Measurements from ENCODE around the gene ATL2. TPM values are rescaled to one million over a fixed set of nuclear protein-coding genes. Genes with fewer than 3 reads are reported as not detected.

Gene ATL2
- 66.5 and 72.4 TPM in 2 replicates for total RNA-seq
- 28.0 and 30.1 TPM in 2 replicates for polyA plus RNA-seq

DNA sequence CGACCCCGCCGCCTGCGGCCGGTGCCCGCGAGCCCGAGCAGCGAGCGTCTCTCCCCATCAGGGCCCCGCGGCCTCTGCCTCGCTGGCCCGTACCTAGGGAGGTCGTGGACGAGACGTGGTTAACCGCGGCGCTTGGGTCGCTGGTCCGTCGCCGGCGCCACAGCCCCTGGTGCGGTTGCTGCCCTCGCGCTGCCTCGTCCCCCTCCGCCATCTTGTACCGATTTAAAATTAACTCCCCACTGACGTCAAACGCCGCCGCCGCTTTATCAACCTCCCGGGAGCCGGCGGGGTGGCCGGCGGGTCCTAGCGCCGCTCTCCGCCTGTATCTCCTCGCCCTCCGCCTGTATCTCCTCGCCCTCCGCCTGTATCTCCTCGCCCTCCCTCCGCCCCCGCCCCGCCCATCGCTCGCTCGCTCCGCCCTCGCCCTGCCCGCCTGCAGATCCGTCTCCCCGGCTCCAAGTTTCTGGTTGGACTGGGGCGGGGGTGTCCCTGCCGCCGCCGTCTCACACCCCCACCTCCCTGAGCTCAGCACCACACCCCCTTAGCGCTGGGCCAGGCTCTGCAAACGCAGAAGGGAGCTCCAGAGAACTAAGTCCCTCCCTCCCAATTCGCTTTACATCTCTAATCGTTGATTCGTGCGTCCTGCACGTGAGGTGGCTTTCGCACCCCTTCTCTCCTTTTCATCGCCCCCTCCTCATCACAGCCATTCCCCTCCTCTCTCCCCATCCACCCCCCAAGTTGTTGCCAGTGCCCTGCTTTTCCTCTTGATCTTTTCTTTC is at the start of gene ATL2:
Gene ATL2, minus strand, starts transcription at position 224 of the 779 bp plus-strand sequence. Its CDS starts 13 bp downstream, at position 211.
- Histone ChIP-seq H3K4me3 (peak within 1 kb of the TSS; percentile 96), H3K4me1 (ENCODE audit: insufficient read depth) (peaks cover 9% of the 10 kb centered on the region), H3K9me3 (ENCODE audit: low read depth) (no peaks in the 10 kb centered on the region), H3K4me2 (peak within 1 kb of the TSS; percentile 84), H3K27ac (peak within 1 kb of the TSS; percentile 100), H3K36me3 (replicated peaks; ENCODE audit: insufficient read depth, low read depth) (no peaks in the 10 kb centered on the region), H4K20me1 (ENCODE audit: insufficient read depth, poor library complexity, severe bottlenecking) (peaks cover 29% of the 10 kb centered on the region), H2AFZ (peak within 1 kb of the TSS; percentile 88), H3K27me3 (no peaks in the 10 kb centered on the region), H3K79me2 (peaks cover 43% of the 10 kb centered on the region), H3K9me2 (replicated peaks; ENCODE audit: insufficient read depth) (no peaks in the 10 kb centered on the region)
- WGBS (ENCODE audit: low lambda C conversion rate, missing lambda C conversion rate), result 1% methylated on average over 40 of the region's 73 CpGs
- TF ChIP-seq, protein P1, sequence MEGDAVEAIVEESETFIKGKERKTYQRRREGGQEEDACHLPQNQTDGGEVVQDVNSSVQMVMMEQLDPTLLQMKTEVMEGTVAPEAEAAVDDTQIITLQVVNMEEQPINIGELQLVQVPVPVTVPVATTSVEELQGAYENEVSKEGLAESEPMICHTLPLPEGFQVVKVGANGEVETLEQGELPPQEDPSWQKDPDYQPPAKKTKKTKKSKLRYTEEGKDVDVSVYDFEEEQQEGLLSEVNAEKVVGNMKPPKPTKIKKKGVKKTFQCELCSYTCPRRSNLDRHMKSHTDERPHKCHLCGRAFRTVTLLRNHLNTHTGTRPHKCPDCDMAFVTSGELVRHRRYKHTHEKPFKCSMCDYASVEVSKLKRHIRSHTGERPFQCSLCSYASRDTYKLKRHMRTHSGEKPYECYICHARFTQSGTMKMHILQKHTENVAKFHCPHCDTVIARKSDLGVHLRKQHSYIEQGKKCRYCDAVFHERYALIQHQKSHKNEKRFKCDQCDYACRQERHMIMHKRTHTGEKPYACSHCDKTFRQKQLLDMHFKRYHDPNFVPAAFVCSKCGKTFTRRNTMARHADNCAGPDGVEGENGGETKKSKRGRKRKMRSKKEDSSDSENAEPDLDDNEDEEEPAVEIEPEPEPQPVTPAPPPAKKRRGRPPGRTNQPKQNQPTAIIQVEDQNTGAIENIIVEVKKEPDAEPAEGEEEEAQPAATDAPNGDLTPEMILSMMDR (IDR thresholded peaks at IDR 0.05; ENCODE audit: poor library complexity), result no peak
- TF ChIP-seq EZH2 (IDR thresholded peaks at IDR 0.05; ENCODE audit: borderline replicate concordance) (no peak), EZH2phosphoT487 (IDR thresholded peaks at IDR 0.05; ENCODE audit: low read depth, severe bottlenecking, unreplicated experiment) (no peak)
- peak; percentile 97 for DNase-seq (ENCODE audit: low spot score)

DNA sequence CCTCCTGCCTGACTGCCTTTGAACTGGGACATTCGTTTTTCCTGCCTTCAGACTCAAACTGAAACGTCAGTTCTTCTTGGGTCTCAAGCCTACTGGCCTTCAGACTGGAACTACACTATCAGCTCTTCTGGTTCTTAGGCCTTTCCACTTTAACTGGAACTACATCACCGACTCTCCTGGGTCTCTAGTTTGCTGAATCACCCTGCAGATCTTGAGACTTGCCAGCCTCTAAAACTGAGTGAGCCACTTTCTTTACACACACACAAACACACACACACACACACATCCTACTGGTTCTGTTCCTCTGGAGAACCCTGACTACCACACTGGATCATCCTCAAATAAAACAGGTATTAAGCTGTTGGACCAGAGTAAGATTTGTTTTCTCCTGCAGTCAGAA is 46.7 kb upstream of the ATL2 start:
- no peak for DNase-seq (ENCODE audit: low spot score)
- Histone ChIP-seq H3K4me1 (ENCODE audit: insufficient read depth) (peaks cover under 1% of the 10 kb centered on the region), H3K9me3 (ENCODE audit: low read depth) (no peaks in the 10 kb centered on the region), H4K20me1 (ENCODE audit: insufficient read depth, poor library complexity, severe bottlenecking) (no peaks in the 10 kb centered on the region), H3K79me2 (no peaks in the 10 kb centered on the region), H3K27ac (no peak overlapping the region), H3K36me3 (replicated peaks; ENCODE audit: insufficient read depth, low read depth) (no peaks in the 10 kb centered on the region), H3K4me3 (no peak overlapping the region), H3K4me2 (no peak overlapping the region), H3K27me3 (no peaks in the 10 kb centered on the region), H2AFZ (no peak overlapping the region), H3K9me2 (replicated peaks; ENCODE audit: insufficient read depth) (no peaks in the 10 kb centered on the region)
- WGBS (ENCODE audit: low lambda C conversion rate, missing lambda C conversion rate), result 60% methylated on average over 3 of the region's 3 CpGs
- no peak for TF ChIP-seq EZH2phosphoT487 (IDR thresholded peaks at IDR 0.05; ENCODE audit: low read depth, severe bottlenecking, unreplicated experiment)
- TF ChIP-seq, protein P1 (IDR thresholded peaks at IDR 0.05; ENCODE audit: poor library complexity), result no peak
- TF ChIP-seq EZH2 (IDR thresholded peaks at IDR 0.05; ENCODE audit: borderline replicate concordance), result no peak

DNA sequence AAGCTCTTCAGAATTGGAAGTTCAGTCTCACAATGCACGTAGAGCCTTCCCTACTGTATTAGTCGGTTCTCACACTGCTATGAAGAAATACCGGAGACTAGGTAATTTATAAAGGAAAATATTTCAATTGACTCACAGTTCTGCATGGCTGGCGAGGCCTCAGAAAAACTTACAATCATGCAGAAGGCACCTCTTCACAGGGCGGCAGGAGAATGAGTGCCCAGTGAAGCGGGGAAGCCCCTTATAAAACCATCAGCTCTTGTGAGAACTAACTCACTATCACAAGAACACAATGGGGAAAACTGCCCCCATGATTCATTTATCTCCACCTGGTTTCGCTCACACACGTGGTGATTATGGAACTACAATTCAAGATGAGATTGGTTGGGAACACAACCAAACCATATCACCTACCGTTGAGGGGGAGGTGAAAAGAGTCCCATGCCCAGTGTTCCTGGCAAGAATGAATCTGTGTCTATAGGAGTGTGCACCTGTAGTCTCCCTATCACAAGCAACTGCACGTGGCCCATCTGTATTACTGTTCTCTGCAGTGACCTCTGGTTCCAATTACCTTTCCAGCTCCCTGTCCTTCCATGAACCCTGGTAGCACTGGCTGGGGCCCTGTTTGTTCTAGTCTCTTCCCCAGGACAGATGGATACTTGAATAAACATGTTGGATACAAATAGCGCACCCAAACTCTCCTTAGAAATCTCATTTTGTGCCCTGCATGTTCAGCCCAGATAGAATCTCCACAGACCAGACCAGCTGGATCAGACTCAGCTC is 44.4 kb upstream of the ATL2 start:
- H4K20me1 ChIP-seq (ENCODE audit: insufficient read depth, poor library complexity, severe bottlenecking), result no peaks in the 10 kb centered on the region
- WGBS (ENCODE audit: low lambda C conversion rate, missing lambda C conversion rate), result 92% methylated on average over 11 of the region's 11 CpGs
- H3K9me2 ChIP-seq (replicated peaks; ENCODE audit: insufficient read depth), result no peaks in the 10 kb centered on the region
- H3K36me3 ChIP-seq (replicated peaks; ENCODE audit: insufficient read depth, low read depth), result no peaks in the 10 kb centered on the region
- H3K4me1 ChIP-seq (ENCODE audit: insufficient read depth), result peaks cover 5% of the 10 kb centered on the region
- no peaks in the 10 kb centered on the region for H3K79me2 ChIP-seq
- H3K9me3 ChIP-seq (ENCODE audit: low read depth), result no peaks in the 10 kb centered on the region
- H2AFZ ChIP-seq, result no peak overlapping the region
- TF ChIP-seq EZH2 (IDR thresholded peaks at IDR 0.05; ENCODE audit: borderline replicate concordance) (no peak), EZH2phosphoT487 (IDR thresholded peaks at IDR 0.05; ENCODE audit: low read depth, severe bottlenecking, unreplicated experiment) (no peak)
- TF ChIP-seq, protein P1 (IDR thresholded peaks at IDR 0.05; ENCODE audit: poor library complexity), result no peak
- no peak overlapping the region for H3K4me3 ChIP-seq
- no peak overlapping the region for H3K27ac ChIP-seq
- H3K4me2 ChIP-seq, result no peak overlapping the region
- DNase-seq (ENCODE audit: low spot score), result no peak
- H3K27me3 ChIP-seq, result no peaks in the 10 kb centered on the region

Measured in hepatocyte (in vitro differentiated cells).